ENCODE data around the gene NWD2. TPM values are rescaled to one million over a fixed set of nuclear protein-coding genes. Genes with fewer than 3 reads are reported as not detected.

Gene NWD2
- total and polyA plus RNA-seq, 10 of the 15 experiments (the other 5 are each of a cell fraction or from before 2014, with no cell fraction given) = not detected

- no peaks in the 10 kb centered on the region for H3K9me3 ChIP-seq (replicated peaks; ENCODE audit: control insufficient read depth, insufficient read depth, low read length)
- FAIRE-seq (no peak), DNase-seq (ENCODE audit: low read depth, low spot score) (no peak), ATAC-seq (no peak)
- ChIA-PET POLR2A (no interaction called here), RAD21 (ENCODE audit: unreplicated experiment) (no interaction called here), SMC1A (ENCODE audit: uncharacterized antibody, unreplicated experiment) (interaction anchor here (1.7 kb wide), 1 partner anchor 10 kb away, joined by 4 read pairs; no protein-coding TSS in a partner anchor), CTCF (interaction anchor here (1.0 kb wide), 1 partner anchor 94 kb away, joined by 3 read pairs; no protein-coding TSS in a partner anchor)
- no peak overlapping the region for H2AFZ ChIP-seq (ENCODE audit: control insufficient read depth, low read depth, low read length)
- no peaks in the 10 kb centered on the region for H4K20me1 ChIP-seq (ENCODE audit: control insufficient read depth, insufficient read depth)
- no peak overlapping the region for H3K27ac ChIP-seq (ENCODE audit: control insufficient read depth, insufficient read depth)
- H3K9ac ChIP-seq (ENCODE audit: control insufficient read depth, insufficient read depth, low read length) = no peak overlapping the region
- H3K79me2 ChIP-seq (ENCODE audit: control insufficient read depth, insufficient read depth, low read length) = no peaks in the 10 kb centered on the region
- intact Hi-C loops (cut with micrococcal nuclease; ENCODE audit: unreplicated experiment) = no loop called here
- in situ Hi-C loops (cut with MboI) = no loop called here
- no peaks in the 10 kb centered on the region for H3K4me1 ChIP-seq (ENCODE audit: control insufficient read depth, insufficient read depth, low read length)
- no peak overlapping the region for H3K4me2 ChIP-seq (ENCODE audit: control insufficient read depth, insufficient read depth)
- BruUV-seq (replicated peaks) = no TSS peak
- H3K4me3 ChIP-seq = no peak overlapping the region
- H3K27me3 ChIP-seq (replicated peaks in 1 of 2; ENCODE audit: control insufficient read depth in 2 of 2, insufficient read depth in 2 of 2, low read length in 1 of 2) = no peaks in the 10 kb centered on the region; a peak in 1 of 4 replicates
- H3K36me3 ChIP-seq (ENCODE audit: control insufficient read depth in 2 of 2, insufficient read depth in 2 of 2, low read length in 1 of 2) = no peaks in the 10 kb centered on the region
- TF ChIP-seq KDM1A (IDR thresholded peaks at IDR 0.05; ENCODE audit: borderline replicate concordance) = no peak
- no peak for TF ChIP-seq ATF7 (IDR thresholded peaks at IDR 0.05; ENCODE audit: low read depth)
- TF ChIP-seq MEF2A (IDR thresholded peaks at IDR 0.05; ENCODE audit: insufficient read depth, low read depth, low read length) = no peak
- no peak for TF ChIP-seq ZBTB33 (IDR thresholded peaks at IDR 0.05)
- TF ChIP-seq IRF3 (IDR thresholded peaks at IDR 0.05) = no peak
- no peak for TF ChIP-seq E4F1 (IDR thresholded peaks at IDR 0.05; ENCODE audit: borderline replicate concordance, partially characterized antibody)
- no peak for TF ChIP-seq TBL1XR1 (IDR thresholded peaks at IDR 0.05; ENCODE audit: low read depth, low read length)
- TF ChIP-seq ZNF207 (IDR thresholded peaks at IDR 0.05; ENCODE audit: borderline replicate concordance) = no peak
- TF ChIP-seq E2F4 (IDR thresholded peaks at IDR 0.05; ENCODE audit: low read depth, low read length) = no peak
- no peak for TF ChIP-seq SUZ12 (IDR thresholded peaks at IDR 0.05; ENCODE audit: unreplicated experiment)
- TF ChIP-seq ZBED1 (IDR thresholded peaks at IDR 0.05; ENCODE audit: borderline replicate concordance) = no peak
- TF ChIP-seq ZNF217 (IDR thresholded peaks at IDR 0.05) = no peak
- TF ChIP-seq WRNIP1 (IDR thresholded peaks at IDR 0.05; ENCODE audit: borderline replicate concordance, low read depth, low read length) = no peak
- no peak for TF ChIP-seq STAT1 (conservative IDR thresholded peaks at IDR 0.05)
- TF ChIP-seq FOXK2 (IDR thresholded peaks at IDR 0.05) = no peak
- no peak for TF ChIP-seq RELB (IDR thresholded peaks at IDR 0.05; ENCODE audit: low read depth)
Measured at GRCh38 chr4:37476256-37476655, 231.7 kb downstream of the NWD2 start.
